IMR-90 (cell line): ENCODE results near the gene COL5A1. TPM values are rescaled to one million over a fixed set of nuclear protein-coding genes. Genes with fewer than 3 reads are reported as not detected.

Source experiments
- ATAC-seq: fragments of 200-7000 bp; cut with Tn5 transposase; 2 replicates; pipeline ENCODE4 v1.9.1; 2020; ENCODE audit warnings: low read depth, mild to moderate bottlenecking, moderate library complexity
- BruUV-seq: library from RNA; stranded (reverse); fragments of 400-500 nt; replicated peaks from 2 replicates; lab custom pipeline; 2021; lab: Mats Ljungman, UMichigan
- CTCF ChIA-PET: fragments of 300-600 bp; formaldehyde crosslinking; extraction: SDS; loops from one replicate; lab custom pipeline; 2021; ENCODE audit warnings: antibody characterized with exemption; lab: Yijun Ruan, JAX
- POLR2A ChIA-PET: fragments of 300-600 bp; sonication (Branson Sonifier 250); formaldehyde crosslinking; loops from one replicate; lab custom pipeline; 2022; ENCODE audit warnings: antibody characterized with exemption; ENCODE audit not compliant: unreplicated experiment; lab: Charles Lee
- DNase-seq: peaks from one replicate; pipeline ENCODE4 v3.0.0; 2013
- H2AFZ ChIP-seq: replicated peaks from 2 replicates; pipeline ENCODE3; 2013; ENCODE audit warnings: low read length, mild to moderate bottlenecking; ENCODE audit not compliant: poor library complexity
- H2AK5ac ChIP-seq: 2 replicates; pipeline ENCODE4 v1.6.1; 2013; ENCODE audit warnings: low read depth, low read length, inconsistent platforms
- H2AK9ac ChIP-seq: replicated peaks from 2 replicates; pipeline ENCODE3; 2013; ENCODE audit warnings: mild to moderate bottlenecking, low read depth, low read length, moderate library complexity; ENCODE audit not compliant: poor library complexity
- H2BK120ac ChIP-seq: 2 replicates; pipeline ENCODE4 v1.6.1; 2013; ENCODE audit warnings: low read depth, low read length, inconsistent platforms
- H2BK15ac ChIP-seq: 3 replicates; pipeline ENCODE4 v1.6.1; 2013; ENCODE audit warnings: low read depth, low read length, inconsistent platforms
- H2BK20ac ChIP-seq: 2 replicates; pipeline ENCODE4 v1.6.1; 2013; ENCODE audit warnings: low read depth, mild to moderate bottlenecking, inconsistent platforms, low read length, moderate library complexity
- H2BK5ac ChIP-seq: 2 replicates; pipeline ENCODE4 v1.6.1; 2013; ENCODE audit warnings: mild to moderate bottlenecking, low read depth, low read length, inconsistent platforms; ENCODE audit not compliant: poor library complexity, severe bottlenecking
- H3K14ac ChIP-seq: replicated peaks from 2 replicates; pipeline ENCODE4 v1.6.1; 2013; ENCODE audit warnings: low read depth, low read length, inconsistent platforms
- H3K18ac ChIP-seq: 2 replicates; pipeline ENCODE4 v1.6.1; 2013; ENCODE audit warnings: low read depth, low read length, control low read depth
- H3K23ac ChIP-seq: 2 replicates; pipeline ENCODE4 v1.6.1; 2013; ENCODE audit warnings: low read depth, low read length, inconsistent platforms
- H3K27ac ChIP-seq: 2 replicates; pipeline ENCODE4 v1.5.1; 2013; ENCODE audit warnings: mild to moderate bottlenecking, control low read depth, low read length; ENCODE audit not compliant: insufficient read depth
- H3K27me3 ChIP-seq: 2 replicates; pipeline ENCODE4 v1.6.1; 2013; ENCODE audit warnings: low read length; ENCODE audit not compliant: control insufficient read depth, insufficient read depth
- H3K36me3 ChIP-seq: 2 replicates; pipeline ENCODE4 v1.6.1; 2013; ENCODE audit warnings: low read length, mixed read lengths; ENCODE audit not compliant: control insufficient read depth, insufficient read depth
- H3K4ac ChIP-seq: 2 replicates; pipeline ENCODE4 v1.6.1; 2013; ENCODE audit warnings: low read depth, low read length, inconsistent platforms
- H3K4me1 ChIP-seq: 2 replicates; pipeline ENCODE4 v1.6.1; 2013; ENCODE audit warnings: low read length, mixed read lengths; ENCODE audit not compliant: control insufficient read depth, insufficient read depth
- H3K4me2 ChIP-seq: 2 replicates; pipeline ENCODE4 v1.6.1; 2013; ENCODE audit warnings: low read depth, mild to moderate bottlenecking, control low read depth, low read length, moderate library complexity
- H3K4me3 ChIP-seq: 2 replicates; pipeline ENCODE4 v1.5.1; 2013; ENCODE audit warnings: low read depth, mild to moderate bottlenecking, control low read depth, low read length, moderate library complexity; ENCODE audit not compliant: insufficient read depth
- H3K56ac ChIP-seq: 2 replicates; pipeline ENCODE4 v1.6.1; 2013; ENCODE audit warnings: low read length, inconsistent platforms; ENCODE audit not compliant: insufficient read depth; ENCODE audit errors: extremely low read depth
- H3K79me1 ChIP-seq, 2 experiments: 2 replicates each; pipeline ENCODE4 v1.6.1; 2013; ENCODE audit warnings: low read length in 2 of 2, inconsistent platforms in 1 of 2, low read depth in 1 of 2
- H3K9ac ChIP-seq: 2 replicates; pipeline ENCODE4 v1.6.1; 2013; ENCODE audit warnings: low read depth, low read length, control low read depth
- H3K9me1 ChIP-seq: 2 replicates; pipeline ENCODE4 v1.6.1; 2013; ENCODE audit warnings: low read length, inconsistent platforms; ENCODE audit not compliant: insufficient read depth
- H3K9me3 ChIP-seq: 2 replicates; pipeline ENCODE4 v1.6.1; 2013; ENCODE audit warnings: low read length; ENCODE audit not compliant: control insufficient read depth, insufficient read depth
- H4K20me1 ChIP-seq: 2 replicates; pipeline ENCODE4 v1.6.1; 2013; ENCODE audit warnings: low read length, inconsistent platforms; ENCODE audit not compliant: insufficient read depth
- H4K5ac ChIP-seq: 2 replicates; pipeline ENCODE4 v1.6.1; 2013; ENCODE audit warnings: mild to moderate bottlenecking, low read depth, low read length, control low read depth
- H4K8ac ChIP-seq, 2 experiments: 2 replicates each; pipeline ENCODE4 v1.6.1; 2013; ENCODE audit warnings: low read depth in 2 of 2, low read length in 2 of 2, control low read depth in 1 of 2, inconsistent platforms in 1 of 2
- H4K91ac ChIP-seq: 2 replicates; pipeline ENCODE4 v1.6.1; 2013; ENCODE audit warnings: low read depth, low read length, inconsistent platforms; ENCODE audit not compliant: insufficient read depth
- BHLHE40 ChIP-seq: fragments of 150-350 bp; IDR thresholded peaks from 2 replicates; pipeline ENCODE4 v1.6.1; 2016; ENCODE audit warnings: mild to moderate bottlenecking, low read depth, low read length
- CEBPB ChIP-seq: IDR thresholded peaks from 2 replicates; pipeline ENCODE4 v1.6.1; 2012; ENCODE audit warnings: low read depth, low read length, improper control_type of control experiment
- MAFK ChIP-seq: IDR thresholded peaks from 2 replicates; pipeline ENCODE4 v1.6.1; 2012; ENCODE audit warnings: low read depth, low read length, improper control_type of control experiment
- MAZ ChIP-seq: IDR thresholded peaks from 2 replicates; pipeline ENCODE4 v1.6.1; 2012; ENCODE audit warnings: low read depth, mild to moderate bottlenecking, low read length, improper control_type of control experiment, moderate library complexity, borderline replicate concordance
- MXI1 ChIP-seq: IDR thresholded peaks from 2 replicates; pipeline ENCODE4 v1.6.1; 2012; ENCODE audit warnings: low read depth, mild to moderate bottlenecking, low read length, moderate library complexity, borderline replicate concordance
- POLR2A ChIP-seq: IDR thresholded peaks from 2 replicates; pipeline ENCODE4 v1.6.1; 2012; ENCODE audit warnings: mild to moderate bottlenecking, low read depth, low read length
- RAD21 ChIP-seq: IDR thresholded peaks from 2 replicates; pipeline ENCODE4 v1.6.1; 2012; ENCODE audit warnings: low read length, improper control_type of control experiment
- RCOR1 ChIP-seq: IDR thresholded peaks from 2 replicates; pipeline ENCODE4 v1.6.1; 2012; ENCODE audit warnings: mild to moderate bottlenecking, low read length, improper control_type of control experiment; ENCODE audit not compliant: insufficient replicate concordance
- RFX5 ChIP-seq: IDR thresholded peaks from 2 replicates; pipeline ENCODE4 v1.8.0; 2012; ENCODE audit warnings: low read depth, mild to moderate bottlenecking, low read length, moderate library complexity
- SMC3 ChIP-seq: fragments of 150-350 bp; IDR thresholded peaks from 2 replicates; pipeline ENCODE4 v1.6.1; 2016; ENCODE audit warnings: low read depth, mild to moderate bottlenecking, antibody characterized with exemption, low read length, moderate library complexity
- WGBS, 2 experiments: methylation state at CpG; one replicate each; pipeline versions ENCODE4 v1.1.5 to v1.1.7; 2013; ENCODE audit warnings: missing lambda C conversion rate in 2 of 2; ENCODE audit not compliant: insufficient read length in 1 of 2; ENCODE audit errors: extremely low coverage in 2 of 2; 5-methylcytosine and 5-hydroxymethylcytosine counted together
- dilution Hi-C: fragments of 300-500 bp; cut with HindIII; formaldehyde crosslinking; loops from one replicate; pipeline ENCODE4 v1.14.3; 2018; ENCODE audit warnings: low sequenced_read_pairs; ENCODE audit not compliant: unreplicated experiment
- in situ Hi-C: fragments of 300-500 bp; cut with MboI; formaldehyde crosslinking; loops from 3 replicates; pipeline ENCODE4 v1.14.3; 2019; ENCODE audit warnings: low sequenced_read_pairs, inconsistent platforms, mixed read lengths
- intact Hi-C: fragments of 100-400 bp; cut with micrococcal nuclease; formaldehyde crosslinking; loops from 2 replicates; pipeline ENCODE4 v1.10.0; 2022
- polyA plus RNA-seq, 3 experiments: library from polyadenylated mRNA; depleted of rRNA; stranded (reverse); fragments of >200 nt; gene quantifications; 2 replicates each; pipeline ENCODE4 v1.2.3, GENCODE V29; 2012; ENCODE audit warnings: low replicate concordance in 1 of 3
- total RNA-seq: library from RNA; depleted of rRNA; stranded (reverse); fragments of >200 nt; gene quantifications from 2 replicates; pipeline ENCODE4 v1.2.3, GENCODE V29; 2012

Gene COL5A1
- total and polyA plus RNA-seq, 2 of the 4 experiments (the other 2 are of a cell fraction), result 19.2 to 173 TPM

DNA sequence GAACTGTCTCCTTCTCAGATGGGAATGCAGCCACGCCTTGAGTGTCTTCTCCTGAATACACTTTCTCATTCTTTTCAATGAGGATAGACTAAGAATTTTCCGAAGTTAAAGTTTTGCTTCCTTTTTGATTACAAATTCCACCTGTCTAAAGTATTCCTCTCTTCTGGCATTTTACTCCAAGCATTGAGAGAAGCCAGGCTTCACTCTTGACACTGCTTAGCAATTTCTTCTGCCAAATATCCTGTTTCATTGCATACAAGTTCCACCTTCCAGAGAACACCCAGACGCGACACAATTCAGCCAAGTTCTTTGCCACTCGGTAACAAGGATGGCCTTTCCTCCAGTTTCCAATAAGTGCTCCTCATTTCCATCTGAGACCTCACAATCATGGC lies 35.6 kb upstream of the COL5A1 start:
- 90% methylated on average over 3 of the region's 5 CpGs; no CpG with 5 or more reads in 1 of the 2 experiments for WGBS, 2 experiments
- CTCF ChIA-PET, result no interaction called here

More for the DNA sequence above, 35.6 kb upstream of the COL5A1 start:
- BruUV-seq, result no TSS peak
- peak overlapping the region; percentile 76 for H2AK5ac ChIP-seq
- no peak overlapping the region for H3K18ac ChIP-seq
- H4K5ac ChIP-seq, result no peak overlapping the region
- no peak overlapping the region for H3K4me3 ChIP-seq
- peak overlapping the region; percentile 33; the same call in 1 of the 2 replicates for H2BK20ac ChIP-seq
- intact Hi-C loops (no loop called here), in situ Hi-C loops (no loop called here), dilution Hi-C loops (no loop called here)
- no peak overlapping the region for H3K14ac ChIP-seq
- no peaks in the 10 kb centered on the region for H3K36me3 ChIP-seq
- no peak overlapping the region for H4K8ac ChIP-seq
- no peaks in the 10 kb centered on the region; the same call in 1 of the 2 replicates for H4K20me1 ChIP-seq
- no peak overlapping the region for H2BK5ac ChIP-seq
- POLR2A ChIA-PET, result no interaction called here
- TF ChIP-seq BHLHE40 (no peak), SMC3 (no peak), RCOR1 (no peak), RAD21 (no peak), MAFK (no peak), RFX5 (no peak), MAZ (no peak), MXI1 (no peak), POLR2A (no peak), CEBPB (no peak)
- no peak overlapping the region for H2AK9ac ChIP-seq
- H3K27ac ChIP-seq, result no peak overlapping the region
- H2BK120ac ChIP-seq, result peak overlapping the region; percentile 25; the same call in 1 of the 2 replicates
- peaks cover 14% of the 10 kb centered on the region for H3K9me1 ChIP-seq
- 0 out of 2 replicates have a peak, but pooled peaks cover 2% of the 10 kb centered on the region for H3K9me3 ChIP-seq
- H3K56ac ChIP-seq, result no peak overlapping the region
- DNase-seq (no peak), ATAC-seq (no peak)
- no peak overlapping the region for H3K4me2 ChIP-seq
- H3K4ac ChIP-seq, result peak overlapping the region; percentile 20; the same call in 1 of the 2 replicates
- peak overlapping the region; percentile 43; the same call in 1 of the 3 replicates for H2BK15ac ChIP-seq
- H3K9ac ChIP-seq, result no peak overlapping the region
- peaks cover 2 to 8% of the 10 kb centered on the region in 2 experiments; a peak in 1 of 4 replicates for H3K79me1 ChIP-seq
- H4K91ac ChIP-seq, result no peak overlapping the region
- no peaks in the 10 kb centered on the region for H3K27me3 ChIP-seq
- H2AFZ ChIP-seq, result no peak overlapping the region
- H3K23ac ChIP-seq, result no peak overlapping the region
- H3K4me1 ChIP-seq, result peaks cover 18% of the 10 kb centered on the region
